Stimulated activated CD4-positive, alpha-beta T cell treated with anti-CD3 and anti-CD28 coated beads, Interleukin-1b, Interleukin-23, amount 100 ng/mL, for 1 hour (primary cell): ENCODE measurements around the gene RNF213.

Source experiments
- DNase-seq, 2 donors: peaks; one replicate each; pipeline ENCODE4 v3.0.0-alpha.2; 2020; ENCODE audit warnings: low read depth in 2 of 2

RNF213 gene

GRCh38 chr17:80348551-80349150 is 88.0 kb downstream of the RNF213 start:
- DNase-seq, result no peak

- DNase-seq, result no peak
These were observed 88.5 kb downstream of the RNF213 start for GRCh38 chr17:80349151-80349651.

GRCh38 chr17:80349751-80350150 is 89.1 kb downstream of the RNF213 start:
- no peak for DNase-seq

GRCh38 chr17:80352216-80352895 is 91.7 kb downstream of the RNF213 start:
- DNase-seq, result no peak

- DNase-seq, result no peak
These were observed 92.5 kb downstream of the RNF213 start for GRCh38 chr17:80352991-80353665.

- no peak for DNase-seq
These were observed 93.1 kb downstream of the RNF213 start for GRCh38 chr17:80353718-80354275.

GRCh38 chr17:80354336-80354735 is 93.7 kb downstream of the RNF213 start:
- no peak for DNase-seq

- DNase-seq, result no peak
These were observed 95.7 kb downstream of the RNF213 start for GRCh38 chr17:80356231-80356856.

GRCh38 chr17:80358131-80358530 is 97.5 kb downstream of the RNF213 start:
- no peak for DNase-seq

GRCh38 chr17:80358861-80359260 is 98.2 kb downstream of the RNF213 start:
- DNase-seq, result no peak

- no peak for DNase-seq
These were observed 98.9 kb downstream of the RNF213 start for GRCh38 chr17:80359422-80360110.

GRCh38 chr17:80360396-80360795 is 99.7 kb downstream of the RNF213 start:
- no peak for DNase-seq

- no peak for DNase-seq
These were observed 101.0 kb downstream of the RNF213 start for GRCh38 chr17:80361495-80362220.

GRCh38 chr17:80362428-80363119 is 101.9 kb downstream of the RNF213 start:
- DNase-seq, result no peak

- no peak for DNase-seq
These were observed 102.5 kb downstream of the RNF213 start for GRCh38 chr17:80363120-80363515.

- no peak for DNase-seq
These were observed 103.0 kb downstream of the RNF213 start for GRCh38 chr17:80363518-80364090.

GRCh38 chr17:80364091-80364691 is 103.5 kb downstream of the RNF213 start:
- no peak for DNase-seq

GRCh38 chr17:80365001-80365965 is 104.6 kb downstream of the RNF213 start:
- DNase-seq, result no peak
